OCI-LY7 (cell line): ENCODE measurements around the gene MRPL9. TPM values are rescaled to one million over a fixed set of nuclear protein-coding genes. Genes with fewer than 3 reads are reported as not detected.

Experiments
- BruUV-seq: library from RNA; stranded (reverse); fragments of 400-500 nt; replicated peaks from 2 replicates; lab custom pipeline; 2021; lab: Mats Ljungman, UMichigan
- CTCF ChIA-PET: fragments of 300-600 bp; sonication (Branson Sonifier 250); formaldehyde crosslinking; loops from one replicate; lab custom pipeline; 2022; ENCODE audit warnings: antibody characterized with exemption; ENCODE audit not compliant: unreplicated experiment; lab: Charles Lee
- POLR2A ChIA-PET: fragments of 300-600 bp; sonication (Branson Sonifier 250); formaldehyde crosslinking; loops from one replicate; lab custom pipeline; 2022; ENCODE audit warnings: antibody characterized with exemption; lab: Charles Lee
- DNase-seq: peaks from one replicate; pipeline ENCODE4 v3.0.0-alpha.2; 2015; ENCODE audit warnings: low spot score
- H2AFZ ChIP-seq: fragments of 200-600 bp; sonication (generic), shearing (Covaris generic); 2 replicates; pipeline ENCODE4 v1.6.1; 2014; ENCODE audit warnings: mild to moderate bottlenecking, antibody characterized with exemption, low read length, moderate library complexity
- H3K27ac ChIP-seq: fragments of 200-600 bp; sonication (generic); 2 replicates; pipeline ENCODE4 v1.5.1; 2014; ENCODE audit warnings: mixed run types, low read depth, mild to moderate bottlenecking, moderate library complexity, low read length, inconsistent platforms; ENCODE audit not compliant: poor library complexity, severe bottlenecking
- H3K36me3 ChIP-seq: fragments of 200-600 bp; sonication (generic); 2 replicates; pipeline ENCODE4 v1.6.1; 2014; ENCODE audit warnings: mild to moderate bottlenecking, antibody characterized with exemption, low read length, moderate library complexity, mixed read lengths; ENCODE audit not compliant: insufficient read depth
- H3K4me1 ChIP-seq: fragments of 200-600 bp; sonication (generic); 2 replicates; pipeline ENCODE4 v1.5.1; 2014; ENCODE audit warnings: mild to moderate bottlenecking, low read length; ENCODE audit not compliant: insufficient read depth, poor library complexity, severe bottlenecking
- H3K4me2 ChIP-seq: fragments of 200-600 bp; sonication (generic); 2 replicates; pipeline ENCODE4 v1.6.1; 2014; ENCODE audit warnings: mild to moderate bottlenecking, low read length
- H3K4me3 ChIP-seq: fragments of 200-600 bp; sonication (generic); 2 replicates; pipeline ENCODE4 v1.5.1; 2014; ENCODE audit warnings: mild to moderate bottlenecking, low read depth, low read length; ENCODE audit not compliant: poor library complexity, severe bottlenecking
- H3K79me2 ChIP-seq: fragments of 200-600 bp; sonication (generic); 2 replicates; pipeline ENCODE4 v1.6.1; 2016; ENCODE audit warnings: low read depth, mild to moderate bottlenecking, low read length, moderate library complexity, mixed read lengths; ENCODE audit not compliant: insufficient read depth
- H3K9me2 ChIP-seq: fragments of 200-600 bp; sonication (generic); 2 replicates; pipeline ENCODE4 v1.6.1; 2016; ENCODE audit warnings: mild to moderate bottlenecking, low read length, mixed read lengths; ENCODE audit not compliant: insufficient read depth
- H3K9me3 ChIP-seq: fragments of 200-600 bp; sonication (generic); 2 replicates; pipeline ENCODE4 v1.6.1; 2014; ENCODE audit warnings: mild to moderate bottlenecking, mixed run types, low read length, mixed read lengths
- H4K20me1 ChIP-seq: fragments of 200-600 bp; sonication (generic); 2 replicates; pipeline ENCODE4 v1.6.1; 2014; ENCODE audit warnings: mild to moderate bottlenecking, antibody characterized with exemption, low read length, moderate library complexity, mixed read lengths; ENCODE audit not compliant: insufficient read depth
- EZH2phosphoT487 ChIP-seq: fragments of 200-600 bp; sonication (generic); IDR thresholded peaks from 2 replicates; pipeline ENCODE4 v1.6.1; 2018; ENCODE audit warnings: low read depth, borderline replicate concordance, mild to moderate bottlenecking, mixed run types, antibody characterized with exemption, low read length, moderate library complexity, mixed read lengths
- intact Hi-C: fragments of 100-400 bp; cut with micrococcal nuclease; formaldehyde crosslinking; loops from one replicate; pipeline ENCODE4 v1.10.0; 2022; ENCODE audit not compliant: unreplicated experiment
- total RNA-seq, 2 experiments: library from RNA; depleted of rRNA in 1 of 2; stranded (reverse); fragments of >200 nt in 1 of 2; shearing (Covaris generic) in 1 of 2; gene quantifications; 2 replicates each; pipeline ENCODE4 v1.2.3, GENCODE V29; 2014 to 2022
- TF ChIP-seq, protein P1 (sequence below): fragments of 200-600 bp; sonication (generic); conservative IDR thresholded peaks from 2 replicates; pipeline ENCODE4 v1.5.1; 2014; ENCODE audit warnings: mild to moderate bottlenecking, antibody characterized with exemption, low read length, moderate library complexity, mixed read lengths

MRPL9 gene
- total RNA-seq, 2 experiments from 2014 or later: 98.6 to 107 TPM

DNA sequence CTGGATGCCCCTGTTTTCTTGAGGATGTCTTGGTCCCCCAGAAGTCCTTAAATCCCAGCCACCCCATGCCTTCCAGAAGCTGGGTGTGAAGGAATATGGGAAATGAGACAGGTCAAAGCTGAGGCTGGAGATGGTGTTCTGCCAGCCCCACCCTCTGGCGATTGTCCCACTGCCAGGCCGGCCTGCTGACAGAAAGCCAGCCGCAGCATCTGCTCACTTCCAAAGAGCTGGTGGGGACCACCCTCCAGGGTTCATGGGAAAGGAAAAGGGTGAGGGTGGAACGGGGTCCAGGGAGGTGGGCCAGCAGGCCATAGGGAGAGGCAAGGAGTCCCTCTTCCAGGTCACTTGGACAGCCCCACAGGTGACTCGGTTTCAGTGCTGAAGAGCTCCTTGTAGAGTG, 43.8 kb upstream of the MRPL9 start:
- DNase-seq: no peak
- Histone ChIP-seq H3K9me2 (no peaks in the 10 kb centered on the region), H2AFZ (no peak overlapping the region), H4K20me1 (no peaks in the 10 kb centered on the region), H3K36me3 (no peaks in the 10 kb centered on the region), H3K9me3 (no peaks in the 10 kb centered on the region), H3K79me2 (no peaks in the 10 kb centered on the region), H3K4me1 (peaks cover 8% of the 10 kb centered on the region), H3K27ac (no peak overlapping the region), H3K4me2 (no peak overlapping the region), H3K4me3 (no peak overlapping the region)
- BruUV-seq: no TSS peak
- TF ChIP-seq, protein P1, sequence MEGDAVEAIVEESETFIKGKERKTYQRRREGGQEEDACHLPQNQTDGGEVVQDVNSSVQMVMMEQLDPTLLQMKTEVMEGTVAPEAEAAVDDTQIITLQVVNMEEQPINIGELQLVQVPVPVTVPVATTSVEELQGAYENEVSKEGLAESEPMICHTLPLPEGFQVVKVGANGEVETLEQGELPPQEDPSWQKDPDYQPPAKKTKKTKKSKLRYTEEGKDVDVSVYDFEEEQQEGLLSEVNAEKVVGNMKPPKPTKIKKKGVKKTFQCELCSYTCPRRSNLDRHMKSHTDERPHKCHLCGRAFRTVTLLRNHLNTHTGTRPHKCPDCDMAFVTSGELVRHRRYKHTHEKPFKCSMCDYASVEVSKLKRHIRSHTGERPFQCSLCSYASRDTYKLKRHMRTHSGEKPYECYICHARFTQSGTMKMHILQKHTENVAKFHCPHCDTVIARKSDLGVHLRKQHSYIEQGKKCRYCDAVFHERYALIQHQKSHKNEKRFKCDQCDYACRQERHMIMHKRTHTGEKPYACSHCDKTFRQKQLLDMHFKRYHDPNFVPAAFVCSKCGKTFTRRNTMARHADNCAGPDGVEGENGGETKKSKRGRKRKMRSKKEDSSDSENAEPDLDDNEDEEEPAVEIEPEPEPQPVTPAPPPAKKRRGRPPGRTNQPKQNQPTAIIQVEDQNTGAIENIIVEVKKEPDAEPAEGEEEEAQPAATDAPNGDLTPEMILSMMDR: no peak
- TF ChIP-seq EZH2phosphoT487: no peak
- CTCF ChIA-PET: no interaction called here
- intact Hi-C loops: no loop called here
- POLR2A ChIA-PET: interaction anchor here (0.5 to 0.9 kb wide), 4 partner anchors 18 to 190 kb away, joined by 3 to 4 read pairs (median 3); no protein-coding TSS in a partner anchor

DNA sequence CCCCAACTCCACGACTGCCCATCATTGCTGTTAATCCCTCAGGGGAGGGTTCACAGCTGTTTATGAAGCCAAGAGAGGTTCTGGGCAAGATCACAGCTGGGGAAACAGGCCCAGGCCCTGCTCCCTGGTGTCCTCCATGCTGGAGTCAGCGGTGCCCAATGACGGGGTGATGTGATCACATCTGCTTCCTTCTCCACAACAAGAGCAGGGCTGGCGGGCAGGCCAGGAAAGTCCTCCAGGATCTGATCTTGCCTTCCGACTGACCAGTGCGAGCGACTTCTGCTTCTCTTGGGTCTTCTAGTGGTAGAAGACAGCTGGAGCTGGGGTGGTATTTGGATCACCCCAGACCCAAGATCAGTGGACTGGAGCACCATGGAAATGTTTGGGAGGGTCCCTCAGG, 42.9 kb upstream of the MRPL9 start:
- Histone ChIP-seq H3K27ac (no peak overlapping the region), H3K79me2 (no peaks in the 10 kb centered on the region), H4K20me1 (no peaks in the 10 kb centered on the region), H3K4me1 (peaks cover 8% of the 10 kb centered on the region), H3K4me3 (no peak overlapping the region), H3K36me3 (no peaks in the 10 kb centered on the region), H3K4me2 (no peak overlapping the region), H3K9me3 (no peaks in the 10 kb centered on the region), H2AFZ (no peak overlapping the region), H3K9me2 (no peaks in the 10 kb centered on the region)
- ChIA-PET POLR2A (no interaction called here), CTCF (no interaction called here)
- BruUV-seq: no TSS peak
- TF ChIP-seq, protein P1: no peak
- TF ChIP-seq EZH2phosphoT487: no peak
- no peak for DNase-seq
- intact Hi-C loops: no loop called here

DNA sequence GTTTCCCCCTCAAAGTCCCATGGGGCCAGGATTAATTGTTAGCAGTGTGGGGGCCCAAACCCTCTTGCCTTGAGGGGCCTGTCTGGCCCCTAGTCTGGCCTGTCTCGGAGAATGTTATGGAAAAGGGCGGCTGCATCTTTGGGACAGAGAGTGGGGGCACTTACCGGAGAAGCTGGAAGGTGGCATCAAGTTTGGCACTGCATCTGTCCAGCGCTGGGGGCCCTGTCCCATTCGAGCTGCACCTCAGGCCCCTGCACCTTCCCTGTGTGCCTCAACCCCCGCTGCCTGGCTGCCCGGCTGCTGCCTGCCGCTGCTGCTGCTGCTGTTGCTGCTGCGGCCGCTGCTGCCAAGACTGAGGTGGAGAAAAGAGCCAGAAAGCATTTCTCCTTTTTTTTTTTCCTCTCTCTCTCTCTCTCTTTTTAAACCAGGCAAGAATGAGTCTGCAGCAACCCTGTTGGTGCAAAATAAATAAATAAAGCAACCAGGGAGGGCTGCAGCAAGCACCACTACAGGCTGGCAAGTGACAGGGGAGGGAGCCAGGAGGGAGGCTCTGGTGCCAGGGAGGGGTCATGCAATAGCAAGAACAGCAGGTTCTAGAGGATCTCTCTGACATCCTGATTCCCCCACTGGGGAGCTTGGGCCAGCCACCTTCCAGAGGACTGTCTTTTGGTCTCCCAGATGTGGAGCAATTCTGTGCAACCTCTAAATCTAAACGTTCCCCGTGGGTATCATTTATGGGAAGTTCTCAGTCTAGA, 41.9 kb upstream of the MRPL9 start, which contains the start of gene LINGO4:
Gene LINGO4 (minus strand): TSS at position 354 of the 755 bp plus-strand sequence. CDS start 2,715 bp downstream, outside the sequence.
- Histone ChIP-seq H3K9me3 (no peaks in the 10 kb centered on the region), H3K4me2 (no peak within 1 kb of the TSS), H3K27ac (no peak within 1 kb of the TSS), H3K36me3 (no peaks in the 10 kb centered on the region), H3K9me2 (no peaks in the 10 kb centered on the region), H4K20me1 (no peaks in the 10 kb centered on the region), H2AFZ (no peak within 1 kb of the TSS), H3K4me1 (peaks cover 8% of the 10 kb centered on the region), H3K79me2 (no peaks in the 10 kb centered on the region), H3K4me3 (no peak within 1 kb of the TSS)
- POLR2A ChIA-PET: interaction anchor here (1.5 kb wide), 1 partner anchor 16 kb away, joined by 3 read pairs; no protein-coding TSS in a partner anchor
- TF ChIP-seq EZH2phosphoT487: no peak
- TF ChIP-seq, protein P1: no peak
- intact Hi-C loops: no loop called here
- CTCF ChIA-PET: no interaction called here
- BruUV-seq: no TSS peak
- DNase-seq: no peak
